ENCODE data around the gene RPIA.

RPIA gene

GRCh38 chr2:88684519-88684918 is 7.0 kb upstream of the RPIA start:
- DNase-seq (ENCODE audit: low spot score): no peak

DNA sequence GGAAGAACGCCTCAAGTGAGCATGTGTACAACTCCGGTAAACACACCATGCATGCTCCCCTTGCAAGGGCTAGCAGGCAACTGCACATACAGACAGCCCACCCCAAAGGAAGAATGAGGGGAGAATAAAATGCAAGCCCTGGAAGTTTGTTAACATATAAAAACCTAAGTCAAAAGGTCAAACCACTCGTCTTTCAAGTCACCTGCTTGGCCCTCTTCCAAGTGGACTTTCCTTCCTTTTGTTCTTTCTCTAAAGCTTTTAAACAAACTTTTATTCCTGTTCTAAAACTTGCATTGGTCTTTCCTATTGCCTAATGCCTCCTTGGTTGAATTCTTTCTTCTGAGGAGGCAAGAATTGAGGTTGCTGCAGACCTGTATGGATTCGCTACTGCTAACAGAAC is 5.2 kb upstream of the RPIA start:
- no peak for DNase-seq (ENCODE audit: low spot score)

DNA sequence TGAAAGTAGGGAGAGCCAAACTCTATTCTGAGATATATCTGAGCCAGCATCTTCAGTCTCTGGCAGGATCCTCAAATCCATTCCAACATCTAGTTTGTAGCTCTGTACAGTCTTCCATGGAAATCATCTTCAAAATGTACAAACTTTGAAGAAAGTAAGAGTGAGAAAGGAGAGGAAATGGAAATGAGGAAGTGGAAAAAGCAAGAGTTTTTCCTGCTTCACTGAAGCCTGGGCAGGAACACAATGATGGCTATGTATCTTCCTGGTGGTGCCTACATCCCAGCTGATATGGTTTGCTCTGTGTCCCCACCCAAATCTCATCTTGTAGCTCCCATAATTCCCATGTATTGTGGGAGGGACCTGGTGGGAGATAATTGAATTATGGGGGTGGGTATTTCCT is 4.1 kb upstream of the RPIA start:
- DNase-seq (ENCODE audit: low spot score): no peak

DNA sequence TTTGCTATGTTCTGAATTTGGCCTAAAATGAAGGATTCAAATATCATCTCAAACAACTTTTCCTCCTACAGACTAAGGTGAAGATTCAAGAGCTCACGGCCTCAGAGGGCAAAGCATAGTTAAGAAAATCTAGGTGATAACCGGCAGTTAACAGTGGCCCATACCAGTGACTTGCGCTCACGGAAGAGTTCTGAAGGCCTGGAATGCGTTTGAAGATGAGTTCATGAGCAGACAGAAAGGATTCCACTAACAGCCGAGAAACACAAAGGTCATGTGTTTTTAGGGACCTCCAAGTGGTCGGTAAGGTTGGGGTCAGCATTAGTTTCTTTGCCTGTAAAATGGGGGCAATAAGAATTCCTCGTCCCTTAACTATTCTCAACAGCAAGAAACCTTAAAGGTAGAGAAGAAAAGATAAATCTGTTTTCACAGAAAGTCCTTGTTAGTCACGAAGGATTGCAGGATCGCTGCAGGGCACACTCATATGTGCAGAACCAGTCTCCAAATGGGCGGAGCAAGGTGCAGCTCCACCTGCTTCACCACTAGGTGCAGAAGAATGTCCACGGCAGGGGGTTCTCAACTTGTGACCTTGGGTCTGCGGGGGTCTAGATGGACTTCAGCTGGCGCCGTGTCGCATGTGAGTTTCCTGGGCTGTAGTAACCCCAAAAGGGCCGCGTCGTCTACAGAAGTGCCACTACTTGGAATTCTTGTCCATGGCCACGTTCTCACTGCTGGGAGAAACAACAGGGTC is 708 bp upstream of the RPIA start:
- DNase-seq (ENCODE audit: low spot score): no peak

DNA sequence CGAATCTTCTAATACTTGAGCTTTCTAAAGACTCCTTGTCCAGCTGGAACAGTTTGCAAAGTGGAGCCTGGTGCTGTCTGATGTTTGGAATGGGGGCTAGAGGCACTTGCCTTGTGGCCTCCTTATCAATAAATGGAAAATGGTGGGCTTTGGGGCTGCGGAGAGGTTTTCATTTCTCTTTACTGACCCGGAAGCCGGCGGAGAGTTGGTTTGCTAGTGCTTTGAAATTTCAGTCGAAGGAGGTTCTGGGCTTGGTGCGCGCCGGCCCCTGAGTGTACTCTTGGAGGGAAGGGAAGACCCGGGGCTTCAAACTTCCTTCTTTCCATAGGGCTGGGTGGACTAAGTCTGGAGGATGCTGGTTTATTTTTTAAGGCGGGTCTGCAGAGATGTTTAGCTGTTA is 714 bp downstream of the RPIA start:
- DNase-seq (ENCODE audit: low spot score): no peak

DNA sequence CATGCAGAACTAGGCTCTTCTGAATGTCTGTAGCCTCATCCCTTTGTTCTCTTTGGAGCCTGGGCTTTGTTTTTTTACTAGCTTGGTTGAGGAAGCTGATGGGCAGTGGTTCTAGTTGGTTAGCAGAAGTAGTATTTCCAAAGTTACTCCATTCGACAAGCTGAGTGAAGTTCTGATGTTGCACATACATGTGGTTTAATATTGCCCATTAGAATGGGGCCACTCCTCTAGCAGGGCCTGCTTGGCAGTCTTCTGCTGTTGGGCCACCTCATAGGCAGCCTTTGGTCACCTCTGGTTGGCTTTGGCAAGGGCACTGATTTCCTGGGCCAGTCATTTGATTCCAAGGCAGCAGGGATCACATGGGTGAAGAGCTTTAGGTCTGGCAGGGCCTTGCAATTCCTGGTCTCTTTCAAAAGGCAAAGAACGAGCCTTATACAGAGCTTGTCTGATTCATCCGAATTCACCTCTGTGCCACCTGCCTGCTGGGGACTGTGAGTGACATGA is 2.5 kb downstream of the RPIA start:
- no peak for DNase-seq (ENCODE audit: low spot score)

- DNase-seq (ENCODE audit: low spot score): no peak
These were observed 5.1 kb downstream of the RPIA start for GRCh38 chr2:88696611-88697010.

DNA sequence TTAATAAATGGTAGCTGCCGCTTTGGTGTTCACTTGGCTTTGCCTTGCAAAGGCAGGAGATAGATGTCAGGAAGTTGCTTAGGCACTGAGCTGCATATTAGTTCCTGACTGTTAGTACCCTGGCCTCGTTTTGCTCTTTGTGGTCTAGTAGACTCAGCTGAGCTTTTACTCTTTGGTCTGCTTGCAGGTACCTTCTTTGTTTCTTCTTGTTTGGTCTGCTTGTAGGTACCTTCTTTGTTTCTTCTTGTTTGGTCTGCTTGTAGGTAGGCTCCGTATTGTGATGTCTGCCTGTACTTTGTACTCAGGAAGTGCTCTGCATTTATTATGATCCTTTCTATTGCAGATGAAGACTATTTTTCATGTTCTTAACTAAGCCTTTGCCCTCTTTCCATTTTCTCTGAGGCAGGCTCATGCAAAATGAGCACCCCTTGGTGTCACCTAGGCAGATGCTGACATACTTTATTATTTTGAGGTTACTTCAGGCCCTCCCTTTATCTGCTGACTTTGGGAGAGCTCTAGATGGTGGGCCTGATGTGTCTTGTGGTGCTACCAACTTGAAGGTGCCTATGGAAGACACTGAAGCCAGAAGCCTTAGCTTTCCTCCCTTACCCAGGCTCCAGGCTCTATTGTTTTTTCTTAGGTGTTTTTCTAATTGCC is 6.0 kb downstream of the RPIA start:
- DNase-seq (ENCODE audit: low spot score): no peak

- DNase-seq (ENCODE audit: low spot score): no peak
These were observed 6.5 kb downstream of the RPIA start for GRCh38 chr2:88698027-88698413.

- no peak for DNase-seq (ENCODE audit: low spot score)
These were observed 7.2 kb downstream of the RPIA start for GRCh38 chr2:88698498-88699233.

GRCh38 chr2:88707003-88707402 is 15.5 kb downstream of the RPIA start:
- DNase-seq (ENCODE audit: low spot score): no peak

- no peak for DNase-seq (ENCODE audit: low spot score)
These were observed 17.7 kb downstream of the RPIA start for GRCh38 chr2:88709181-88709631.

DNA sequence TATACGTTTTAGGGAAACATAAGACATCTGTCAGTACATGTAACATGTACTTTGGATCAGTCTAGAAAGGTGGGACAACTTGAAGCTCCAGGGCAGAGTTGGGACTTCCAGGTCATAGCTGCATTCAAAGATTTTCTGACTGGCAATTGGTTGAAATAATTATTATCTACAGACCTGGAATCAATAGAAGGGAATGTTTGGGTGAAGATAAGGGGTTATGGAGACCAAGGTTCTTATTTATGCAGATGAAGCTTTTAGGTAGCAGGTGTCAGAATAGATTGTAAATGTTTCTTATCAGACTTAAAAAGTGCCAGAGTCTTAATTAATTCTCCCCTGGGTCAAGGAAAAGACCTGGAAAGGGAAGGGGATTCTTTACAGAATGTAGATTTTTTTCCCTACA is 19.8 kb downstream of the RPIA start:
- no peak for DNase-seq (ENCODE audit: low spot score)

GRCh38 chr2:88711897-88712296 is 20.4 kb downstream of the RPIA start:
- DNase-seq (ENCODE audit: low spot score): no peak

DNA sequence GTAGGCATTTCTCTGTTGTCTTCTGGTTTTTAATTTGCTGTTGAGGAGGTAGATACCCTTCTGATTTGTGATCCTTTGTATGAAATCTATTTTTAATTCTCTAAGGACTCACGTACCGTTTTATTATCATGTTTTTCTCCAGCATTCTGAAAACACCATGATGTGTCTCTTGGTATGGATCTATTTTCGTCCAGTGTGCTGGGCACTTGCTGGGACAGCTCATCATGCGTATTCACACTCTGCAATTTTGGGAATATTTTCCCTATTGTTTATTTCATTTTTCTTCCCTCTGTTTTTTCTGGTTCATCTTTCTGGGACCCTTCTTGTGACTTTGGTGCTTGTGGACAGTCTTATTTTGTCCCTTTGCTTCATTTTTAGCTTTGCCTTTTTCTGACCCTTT is 21.9 kb downstream of the RPIA start:
- no peak for DNase-seq (ENCODE audit: low spot score)

DNA sequence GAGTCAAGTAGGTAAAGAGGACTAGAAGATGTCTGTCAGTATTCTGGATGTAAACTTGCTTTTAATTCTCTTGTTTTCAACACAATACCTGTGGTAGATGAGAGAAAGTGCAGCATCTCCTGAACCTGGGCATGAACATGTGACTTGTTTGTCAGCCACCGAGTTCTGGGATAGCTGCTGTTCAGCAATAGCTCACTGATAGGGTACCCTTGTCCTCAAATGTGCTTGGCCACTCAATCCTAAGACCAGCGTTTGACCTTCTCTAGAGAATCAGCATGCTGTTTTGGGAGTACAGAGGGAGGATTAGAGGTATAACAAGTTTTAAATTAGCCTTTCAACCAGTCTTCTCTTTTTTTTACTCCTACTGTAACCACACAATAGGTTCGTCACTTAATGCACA is 23.2 kb downstream of the RPIA start:
- no peak for DNase-seq (ENCODE audit: low spot score)

DNA sequence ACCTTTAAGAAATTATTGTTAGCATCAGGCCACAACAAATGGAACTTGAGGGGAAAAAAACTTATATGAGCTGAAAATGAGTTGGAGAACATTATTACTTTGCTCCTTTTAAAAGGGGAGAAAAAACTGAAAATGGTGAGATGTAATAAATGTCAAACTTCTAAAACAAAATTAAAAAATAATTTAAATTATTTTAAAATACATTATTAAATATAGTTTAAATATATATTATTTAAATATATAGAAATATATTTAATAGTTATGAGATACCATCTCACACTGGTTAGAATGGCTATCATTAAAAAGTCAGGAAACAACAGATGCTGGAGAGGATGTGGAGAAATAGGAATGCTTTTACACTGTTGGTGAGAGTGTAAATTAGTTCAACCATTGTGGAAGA is 28.9 kb downstream of the RPIA start:
- no peak for DNase-seq (ENCODE audit: low spot score)

GRCh38 chr2:88721268-88721667 is 29.8 kb downstream of the RPIA start:
- no peak for DNase-seq (ENCODE audit: low spot score)

- no peak for DNase-seq (ENCODE audit: low spot score)
These were observed 33.3 kb downstream of the RPIA start for GRCh38 chr2:88724643-88725332.

DNA sequence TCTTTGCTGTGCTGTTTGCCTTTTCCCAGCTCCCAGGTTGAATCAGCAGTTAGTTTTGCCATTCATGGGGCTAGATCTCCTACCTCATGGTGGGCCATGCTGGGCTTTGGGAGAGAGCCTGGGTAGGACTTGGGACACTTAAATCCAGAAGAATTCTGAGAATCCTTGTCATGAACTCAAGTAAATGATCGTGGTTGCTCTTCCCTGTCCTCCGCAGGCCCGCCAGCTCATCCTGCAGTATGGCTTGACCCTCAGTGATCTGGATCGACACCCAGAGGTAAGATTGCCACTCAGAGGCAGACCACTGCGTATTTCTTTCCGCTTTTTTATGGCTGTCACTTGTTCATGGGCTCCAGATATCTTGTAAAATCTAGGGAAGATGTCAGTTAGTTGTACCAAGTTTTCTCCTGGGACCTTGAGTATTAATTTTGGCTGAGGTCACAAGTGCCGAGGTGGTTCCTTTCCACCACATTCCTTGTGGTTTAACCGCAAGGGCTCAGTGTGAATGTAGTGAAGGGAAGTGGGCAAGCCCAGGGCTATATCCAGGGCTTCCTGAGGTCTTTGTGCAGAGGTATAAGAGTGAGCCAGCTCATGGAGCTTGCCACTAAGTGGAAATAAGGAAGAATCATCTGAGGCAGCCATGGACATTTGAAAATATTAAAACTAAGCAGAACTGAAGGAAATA is 37.7 kb downstream of the RPIA start:
- DNase-seq (ENCODE audit: low spot score): no peak

GRCh38 chr2:88733155-88733902 is 41.9 kb downstream of the RPIA start:
- no peak for DNase-seq (ENCODE audit: low spot score)

Measured in ecto neural progenitor cell (in vitro differentiated cells).